GM23338 (cell line): ENCODE results near the gene TMEM117. TPM values are rescaled to one million over a fixed set of nuclear protein-coding genes. Genes with fewer than 3 reads are reported as not detected.

Experiments
- ATAC-seq: fragments of 200-7000 bp; cut with Tn5 transposase; 3 replicates; pipeline ENCODE4 v1.9.1; 2020
- DNase-seq: peaks from one replicate; pipeline ENCODE4 v3.0.0-alpha.2; 2015; ENCODE audit warnings: low spot score
- H2AFZ ChIP-seq: fragments of 200-600 bp; sonication (generic); 2 replicates; pipeline ENCODE4 v1.8.0; 2016; ENCODE audit warnings: antibody characterized with exemption, mild to moderate bottlenecking, moderate library complexity
- H3F3A ChIP-seq: fragments of 200-600 bp; sonication (generic); replicated peaks from 2 replicates; pipeline ENCODE4 v1.8.0; 2017; ENCODE audit warnings: antibody characterized with exemption, mixed run types, low read depth
- H3K27ac ChIP-seq: fragments of 200-600 bp; sonication (generic); 2 replicates; pipeline ENCODE4 v1.6.1; 2016; ENCODE audit warnings: low read depth
- H3K27me3 ChIP-seq: fragments of 200-600 bp; sonication (generic); 2 replicates; pipeline ENCODE4 v1.8.0; 2016; ENCODE audit warnings: mild to moderate bottlenecking, mixed run types, moderate library complexity; ENCODE audit not compliant: insufficient read depth
- H3K36me3 ChIP-seq: fragments of 200-600 bp; sonication (generic); 2 replicates; pipeline ENCODE4 v1.8.0; 2016; ENCODE audit warnings: mild to moderate bottlenecking; ENCODE audit not compliant: insufficient read depth
- H3K4me1 ChIP-seq: fragments of 200-600 bp; sonication (generic); 2 replicates; pipeline ENCODE4 v1.8.0; 2016; ENCODE audit warnings: mild to moderate bottlenecking, moderate library complexity; ENCODE audit not compliant: insufficient read depth
- H3K4me2 ChIP-seq: fragments of 200-600 bp; sonication (generic); 2 replicates; pipeline ENCODE4 v1.7.1; 2017; ENCODE audit warnings: mixed run types
- H3K4me3 ChIP-seq: fragments of 200-600 bp; sonication (generic); 2 replicates; pipeline ENCODE4 v1.6.1; 2016; ENCODE audit warnings: mixed run types
- H3K79me2 ChIP-seq: fragments of 200-600 bp; sonication (generic); replicated peaks from 2 replicates; pipeline ENCODE4 v1.8.0; 2017; ENCODE audit warnings: mild to moderate bottlenecking; ENCODE audit not compliant: insufficient read depth
- H3K9me2 ChIP-seq: fragments of 200-600 bp; sonication (generic); 2 replicates; pipeline ENCODE4 v1.8.0; 2017; ENCODE audit not compliant: insufficient read depth
- H4K20me1 ChIP-seq: fragments of 200-600 bp; sonication (generic); replicated peaks from 2 replicates; pipeline ENCODE4 v1.8.0; 2017; ENCODE audit warnings: mild to moderate bottlenecking; ENCODE audit not compliant: insufficient read depth
- H3K27ac Mint-ChIP-seq: 2 replicates; pipeline ENCODE4 v1.8.0; 2020; ENCODE audit warnings: inconsistent platforms, mild to moderate bottlenecking, moderate library complexity, mixed read lengths
- H3K27me3 Mint-ChIP-seq: 3 replicates; pipeline ENCODE4 v1.8.0; 2022; ENCODE audit warnings: low read depth, mild to moderate bottlenecking, moderate library complexity, mixed read lengths, inconsistent platforms; ENCODE audit not compliant: insufficient read depth, poor library complexity
- H3K36me3 Mint-ChIP-seq: 3 replicates; pipeline ENCODE4 v1.8.0; 2021; ENCODE audit warnings: low read depth, mild to moderate bottlenecking, inconsistent platforms, moderate library complexity, mixed read lengths
- H3K4me1 Mint-ChIP-seq: 3 replicates; pipeline ENCODE4 v1.8.0; 2020; ENCODE audit warnings: mild to moderate bottlenecking, inconsistent platforms, mixed read lengths
- H3K4me3 Mint-ChIP-seq: 3 replicates; pipeline ENCODE4 v1.8.0; 2021; ENCODE audit warnings: moderate library complexity, mild to moderate bottlenecking, inconsistent platforms, mixed read lengths
- H3K9me3 Mint-ChIP-seq: 3 replicates; pipeline ENCODE4 v1.8.0; 2020; ENCODE audit warnings: moderate library complexity, mild to moderate bottlenecking, inconsistent platforms, mixed read lengths
- CREB1 ChIP-seq: fragments of 250-450 bp; sonication (Bioruptor Pico); IDR thresholded peaks from 2 replicates; pipeline ENCODE4 v1.5.0; 2020; ENCODE audit warnings: low read depth, mild to moderate bottlenecking, moderate library complexity
- EZH2 ChIP-seq: fragments of 200-600 bp; sonication (generic); IDR thresholded peaks from one replicate; pipeline ENCODE4 v1.8.0; 2017; ENCODE audit warnings: antibody characterized with exemption, mild to moderate bottlenecking, low read depth; ENCODE audit not compliant: unreplicated experiment
- JUNB ChIP-seq: IDR thresholded peaks from one replicate; pipeline ENCODE4 v1.6.1; 2016; ENCODE audit warnings: antibody characterized with exemption; ENCODE audit not compliant: unreplicated experiment
- NANOG ChIP-seq: IDR thresholded peaks from 2 replicates; pipeline ENCODE4 v1.6.1; 2016; ENCODE audit warnings: antibody characterized with exemption, borderline replicate concordance
- POLR2AphosphoS5 ChIP-seq: IDR thresholded peaks from 2 replicates; pipeline ENCODE4 v1.6.1; 2016; ENCODE audit warnings: antibody characterized with exemption, low read depth
- STAT1 ChIP-seq: IDR thresholded peaks from one replicate; pipeline ENCODE4 v1.6.1; 2016; ENCODE audit warnings: antibody characterized with exemption; ENCODE audit not compliant: unreplicated experiment
- ZNF114 ChIP-seq: fragments of 250-450 bp; sonication (Bioruptor Pico); IDR thresholded peaks from 2 replicates; pipeline ENCODE4 v1.5.0; 2020; ENCODE audit warnings: mild to moderate bottlenecking, moderate library complexity
- ZNF331 ChIP-seq: fragments of 250-450 bp; sonication (Bioruptor Pico); IDR thresholded peaks from 2 replicates; pipeline ENCODE4 v1.5.0; 2020; ENCODE audit warnings: low read depth, mild to moderate bottlenecking, moderate library complexity
- polyA plus RNA-seq: library from polyadenylated mRNA; unstranded; fragments of >200 nt; fragmentation: Nextera tagmentation; extraction: Ambion mirVana; gene quantifications from 2 replicates; pipeline ENCODE4 v1.2.1, GENCODE V29; 2016
- total RNA-seq: library from RNA; depleted of rRNA; stranded (reverse); fragments of >200 nt; shearing (Covaris generic); gene quantifications from 2 replicates; pipeline ENCODE4 v1.2.3, GENCODE V29; 2014
- TF ChIP-seq, protein P1 (sequence below): IDR thresholded peaks from one replicate; pipeline ENCODE4 v1.6.1; 2018; ENCODE audit warnings: antibody characterized with exemption; ENCODE audit not compliant: unreplicated experiment

The TMEM117 gene
- total and polyA plus RNA-seq, 2 experiments from 2014 or later = 0.94 to 1.6 TPM

DNA sequence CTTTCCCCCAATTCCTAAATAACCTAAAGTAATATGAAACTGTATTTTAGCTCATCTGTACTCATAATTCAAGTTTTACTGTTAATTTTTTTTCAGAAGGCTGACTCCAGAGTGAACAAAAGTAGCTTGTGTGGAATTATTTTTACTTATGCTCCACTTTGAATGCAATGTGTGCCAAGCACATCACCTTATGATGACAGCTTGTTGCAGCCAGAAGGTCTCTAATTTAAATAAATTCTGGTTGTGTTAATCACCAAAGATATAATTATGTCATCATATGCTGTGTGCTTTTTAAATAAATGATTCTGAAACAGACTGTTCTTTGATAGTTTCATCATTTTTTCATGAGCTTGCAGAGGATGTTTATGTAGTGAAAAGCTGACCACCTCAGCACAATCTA, 283.1 kb downstream of the TMEM117 start:
- Histone ChIP-seq H3K79me2 (no peaks in the 10 kb centered on the region), H3K4me3 (no peak overlapping the region), H2AFZ (no peak overlapping the region), H3K4me2 (no peak overlapping the region), H4K20me1 (no peaks in the 10 kb centered on the region), H3K27ac (no peak overlapping the region), H3K4me1 (no peaks in the 10 kb centered on the region), H3K27me3 (no peaks in the 10 kb centered on the region), H3K9me2 (peaks cover 7% of the 10 kb centered on the region; the same call in 1 of the 2 replicates), H3F3A (no peaks in the 10 kb centered on the region), H3K36me3 (no peaks in the 10 kb centered on the region)
- Mint-ChIP-seq H3K9me3 (peaks cover 3% of the 10 kb centered on the region; the same call in 2 of the 3 replicates), H3K4me1 (no peaks in the 10 kb centered on the region), H3K4me3 (no peak overlapping the region), H3K27me3 (no peaks in the 10 kb centered on the region), H3K36me3 (peaks cover 8% of the 10 kb centered on the region; the same call in 1 of the 3 replicates), H3K27ac (no peak overlapping the region)
- TF ChIP-seq STAT1 (no peak), NANOG (no peak)
- DNase-seq (no peak), ATAC-seq (no peak)

DNA sequence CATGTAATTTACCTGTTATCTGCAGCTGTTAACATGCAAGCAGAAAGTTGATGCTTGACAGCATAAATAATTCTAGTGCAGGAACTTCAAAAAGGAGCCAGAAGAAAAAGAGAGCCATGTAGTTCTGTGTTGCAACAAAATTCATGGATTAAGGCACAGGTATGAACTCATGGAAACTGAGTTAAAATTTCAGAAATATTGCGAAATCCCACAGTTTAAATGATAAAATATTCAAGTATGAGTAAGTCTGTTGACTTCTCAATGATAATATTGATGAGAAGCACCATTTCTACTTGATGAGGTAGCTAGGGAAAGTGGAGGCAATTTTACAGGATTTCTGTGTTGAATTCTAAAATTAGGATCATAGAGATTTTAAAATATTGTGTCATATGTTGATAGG, 290.9 kb downstream of the TMEM117 start:
- no peak overlapping the region for H3K27ac Mint-ChIP-seq
- H3K36me3 ChIP-seq = no peaks in the 10 kb centered on the region
- no peak overlapping the region for H3K27ac ChIP-seq
- H3K27me3 ChIP-seq = no peaks in the 10 kb centered on the region
- 0 out of 2 replicates have a peak, but pooled peaks cover 4% of the 10 kb centered on the region for H3K4me1 ChIP-seq
- no peak overlapping the region for H2AFZ ChIP-seq
- no peak overlapping the region for H3K4me3 ChIP-seq
- H3K36me3 Mint-ChIP-seq = peaks cover 5% of the 10 kb centered on the region; the same call in 1 of the 3 replicates
- peaks cover 3% of the 10 kb centered on the region; the same call in 1 of the 3 replicates for H3K9me3 Mint-ChIP-seq
- TF ChIP-seq JUNB = no peak
- TF ChIP-seq NANOG = no peak
- TF ChIP-seq, protein P1, sequence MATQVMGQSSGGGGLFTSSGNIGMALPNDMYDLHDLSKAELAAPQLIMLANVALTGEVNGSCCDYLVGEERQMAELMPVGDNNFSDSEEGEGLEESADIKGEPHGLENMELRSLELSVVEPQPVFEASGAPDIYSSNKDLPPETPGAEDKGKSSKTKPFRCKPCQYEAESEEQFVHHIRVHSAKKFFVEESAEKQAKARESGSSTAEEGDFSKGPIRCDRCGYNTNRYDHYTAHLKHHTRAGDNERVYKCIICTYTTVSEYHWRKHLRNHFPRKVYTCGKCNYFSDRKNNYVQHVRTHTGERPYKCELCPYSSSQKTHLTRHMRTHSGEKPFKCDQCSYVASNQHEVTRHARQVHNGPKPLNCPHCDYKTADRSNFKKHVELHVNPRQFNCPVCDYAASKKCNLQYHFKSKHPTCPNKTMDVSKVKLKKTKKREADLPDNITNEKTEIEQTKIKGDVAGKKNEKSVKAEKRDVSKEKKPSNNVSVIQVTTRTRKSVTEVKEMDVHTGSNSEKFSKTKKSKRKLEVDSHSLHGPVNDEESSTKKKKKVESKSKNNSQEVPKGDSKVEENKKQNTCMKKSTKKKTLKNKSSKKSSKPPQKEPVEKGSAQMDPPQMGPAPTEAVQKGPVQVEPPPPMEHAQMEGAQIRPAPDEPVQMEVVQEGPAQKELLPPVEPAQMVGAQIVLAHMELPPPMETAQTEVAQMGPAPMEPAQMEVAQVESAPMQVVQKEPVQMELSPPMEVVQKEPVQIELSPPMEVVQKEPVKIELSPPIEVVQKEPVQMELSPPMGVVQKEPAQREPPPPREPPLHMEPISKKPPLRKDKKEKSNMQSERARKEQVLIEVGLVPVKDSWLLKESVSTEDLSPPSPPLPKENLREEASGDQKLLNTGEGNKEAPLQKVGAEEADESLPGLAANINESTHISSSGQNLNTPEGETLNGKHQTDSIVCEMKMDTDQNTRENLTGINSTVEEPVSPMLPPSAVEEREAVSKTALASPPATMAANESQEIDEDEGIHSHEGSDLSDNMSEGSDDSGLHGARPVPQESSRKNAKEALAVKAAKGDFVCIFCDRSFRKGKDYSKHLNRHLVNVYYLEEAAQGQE = no peak
- TF ChIP-seq ZNF331 (CRISPR knock-in tag) = no peak
- no peak for TF ChIP-seq EZH2
- no peak for TF ChIP-seq CREB1 (CRISPR knock-in tag)
- TF ChIP-seq ZNF114 = no peak
- TF ChIP-seq POLR2AphosphoS5 = no peak
- H3K79me2 ChIP-seq = no peaks in the 10 kb centered on the region
- H3K9me2 ChIP-seq = no peaks in the 10 kb centered on the region; the same call in 1 of the 2 replicates
- ATAC-seq (no peak), DNase-seq (no peak)
- H3K4me3 Mint-ChIP-seq = no peak overlapping the region
- H3K4me2 ChIP-seq = no peak overlapping the region
- H4K20me1 ChIP-seq = no peaks in the 10 kb centered on the region
- peaks cover 2% of the 10 kb centered on the region for H3K27me3 Mint-ChIP-seq
- H3F3A ChIP-seq = no peaks in the 10 kb centered on the region
- H3K4me1 Mint-ChIP-seq = peaks cover 11% of the 10 kb centered on the region
